GM19193 (cell line): Measurements from ENCODE around the gene C2orf42.

Experiments
- POLR2A ChIP-seq: IDR thresholded peaks from 4 replicates; pipeline ENCODE4 v1.6.1; 2011; ENCODE audit not compliant: insufficient read depth, insufficient read length; ENCODE audit errors: extremely low read depth

Gene C2orf42

DNA sequence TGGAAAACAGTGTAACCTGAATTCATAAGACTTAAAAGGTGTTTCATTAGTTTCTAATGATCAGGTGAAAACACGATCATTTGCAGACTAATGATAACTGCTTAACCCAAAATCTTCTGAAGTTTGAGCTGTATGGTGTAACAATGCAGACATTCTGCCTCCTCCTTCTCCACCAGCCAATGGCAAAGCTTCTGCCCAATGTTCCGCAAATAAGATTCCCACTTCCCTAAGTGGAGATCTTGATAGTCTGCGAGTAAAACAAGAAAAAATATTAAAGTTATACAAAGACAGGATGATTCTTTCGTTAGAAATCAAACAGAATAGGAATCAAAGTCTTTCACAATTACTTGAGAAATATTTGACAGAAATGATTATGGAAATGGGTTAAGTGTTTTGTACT, 8.1 kb downstream of the C2orf42 start:
- TF ChIP-seq POLR2A: no peak

DNA sequence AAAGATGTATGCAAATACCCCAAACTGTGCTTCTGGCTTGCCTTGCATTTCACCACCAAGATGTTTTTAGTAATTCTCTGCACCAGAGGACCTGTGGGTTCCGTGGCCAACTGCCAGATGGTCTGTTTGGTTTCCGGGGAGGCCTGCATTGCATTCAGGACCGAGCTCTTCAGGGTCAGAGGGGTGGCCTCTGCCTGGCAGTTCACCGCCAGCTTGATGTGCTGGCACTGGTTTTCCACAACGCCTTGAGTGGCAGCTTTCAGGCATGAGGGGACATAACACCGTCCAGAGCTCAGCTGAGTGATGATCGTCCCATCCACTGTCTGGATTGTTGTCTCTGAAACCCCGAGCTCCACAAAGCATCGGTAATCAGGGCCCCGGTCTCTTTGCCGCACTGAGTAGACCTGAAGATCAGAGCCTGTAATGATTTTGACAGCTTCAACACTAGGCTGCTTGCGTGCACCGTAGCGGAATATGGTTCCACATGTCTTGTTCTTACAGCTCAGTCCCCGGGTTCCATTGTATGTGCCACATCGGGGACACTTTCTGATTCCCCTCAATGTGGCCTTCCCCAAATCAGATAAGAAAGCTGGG, 9.4 kb downstream of the C2orf42 start:
- peak; percentile 43 for TF ChIP-seq POLR2A

DNA sequence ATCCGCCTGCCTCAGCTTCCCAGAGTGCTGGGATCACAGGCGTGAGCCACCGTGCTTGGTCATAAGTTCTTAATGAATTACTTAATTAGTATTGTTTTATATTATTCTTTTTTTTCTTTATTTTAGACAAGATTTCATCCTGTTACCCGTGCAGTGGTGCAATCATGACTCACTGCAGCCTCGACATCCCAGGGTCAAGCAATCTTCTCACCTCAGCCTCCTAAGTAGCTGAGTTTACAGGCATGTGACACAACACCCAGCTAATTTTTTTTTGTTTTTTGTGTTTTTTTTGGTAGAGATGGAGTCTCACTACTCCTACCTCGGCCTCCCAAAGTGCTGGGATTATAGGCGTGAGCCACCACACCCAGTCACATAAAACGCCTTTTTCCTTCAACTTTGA, 17.3 kb downstream of the C2orf42 start:
- no peak for TF ChIP-seq POLR2A

DNA sequence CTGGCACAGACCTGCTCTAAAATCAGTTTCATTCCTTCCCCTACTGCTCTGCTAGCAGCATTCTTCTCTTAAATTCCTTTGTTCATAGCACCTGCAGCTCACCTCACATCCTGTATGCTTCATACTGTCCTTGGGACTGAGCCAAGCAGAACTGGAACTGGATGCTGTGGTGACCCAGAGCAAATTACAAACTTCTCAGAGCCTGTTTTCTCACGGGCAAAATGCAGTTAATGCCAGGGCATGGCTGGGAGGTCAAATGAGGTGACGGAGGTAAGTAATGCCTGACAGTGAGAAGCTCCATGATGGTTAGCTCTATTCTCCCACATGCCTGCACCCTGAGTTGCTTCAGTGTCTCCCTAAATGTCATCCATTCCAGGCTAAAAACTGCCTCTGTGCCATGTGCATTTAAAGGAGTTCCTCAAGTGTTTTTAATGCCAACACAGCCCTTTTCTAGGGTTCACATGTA, 29.7 kb downstream of the C2orf42 start:
- no peak for TF ChIP-seq POLR2A

DNA sequence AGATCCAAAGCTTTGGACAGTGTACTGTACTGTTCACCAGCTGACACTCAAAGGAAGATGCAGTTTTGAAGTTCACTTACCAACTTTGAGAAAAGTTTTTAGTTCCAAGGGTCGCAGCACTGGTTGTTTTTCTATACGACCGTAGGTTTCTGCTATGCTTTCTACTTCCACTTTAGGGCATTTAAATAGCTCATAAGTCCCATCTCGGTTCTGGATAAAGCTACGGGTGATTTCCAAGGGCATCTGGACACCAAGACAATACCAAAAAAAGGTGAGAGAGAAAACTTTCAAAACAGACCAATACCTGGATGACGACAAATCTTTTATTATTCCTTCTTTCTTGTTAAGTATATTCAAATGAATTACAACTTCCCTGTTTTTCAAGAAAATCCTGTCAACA, 30.3 kb downstream of the C2orf42 start:
- TF ChIP-seq POLR2A: no peak

DNA sequence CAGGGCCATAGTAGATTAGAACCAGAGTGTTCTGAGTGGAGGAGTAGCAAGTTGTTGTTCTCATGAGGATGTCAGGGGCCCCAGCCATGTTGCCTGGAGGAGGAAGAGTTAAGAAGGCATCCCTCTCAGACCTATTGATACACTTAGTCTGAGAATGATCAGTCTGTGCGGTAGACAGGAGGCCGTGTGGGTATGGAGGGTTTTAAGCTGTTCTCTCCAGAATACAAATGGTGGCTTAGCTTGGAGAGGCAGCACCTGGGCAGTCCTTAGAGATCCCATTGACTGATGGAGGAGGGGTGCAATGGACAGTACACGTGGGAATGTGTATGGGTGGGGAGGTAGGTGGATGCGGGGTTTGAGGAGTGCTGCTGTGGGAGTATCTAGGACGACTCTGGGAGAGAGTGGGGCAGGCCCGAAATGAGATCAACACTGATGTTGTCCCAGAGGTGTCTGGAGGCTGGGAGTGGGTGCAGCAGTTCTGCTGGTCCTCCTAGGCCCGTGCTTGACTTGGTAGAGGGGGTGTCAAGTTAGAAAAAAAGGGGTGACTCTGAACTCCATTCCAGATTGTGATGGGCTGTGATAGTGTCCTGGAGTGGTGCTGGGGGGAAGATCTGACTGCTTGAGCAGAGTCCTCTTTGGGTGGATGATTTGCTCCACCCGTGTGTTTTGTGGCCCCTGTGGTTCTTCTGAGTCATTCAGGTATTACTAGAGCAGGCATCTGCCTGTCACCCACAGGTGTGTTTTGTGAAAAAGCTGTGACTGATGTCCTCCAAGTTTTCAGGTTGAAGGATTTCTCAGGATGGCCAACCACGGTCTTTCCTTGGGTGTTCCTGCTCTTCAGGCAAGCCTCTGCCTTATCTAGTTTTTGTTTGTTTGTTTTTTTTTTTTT, 44.7 kb downstream of the C2orf42 start:
- no peak for TF ChIP-seq POLR2A

DNA sequence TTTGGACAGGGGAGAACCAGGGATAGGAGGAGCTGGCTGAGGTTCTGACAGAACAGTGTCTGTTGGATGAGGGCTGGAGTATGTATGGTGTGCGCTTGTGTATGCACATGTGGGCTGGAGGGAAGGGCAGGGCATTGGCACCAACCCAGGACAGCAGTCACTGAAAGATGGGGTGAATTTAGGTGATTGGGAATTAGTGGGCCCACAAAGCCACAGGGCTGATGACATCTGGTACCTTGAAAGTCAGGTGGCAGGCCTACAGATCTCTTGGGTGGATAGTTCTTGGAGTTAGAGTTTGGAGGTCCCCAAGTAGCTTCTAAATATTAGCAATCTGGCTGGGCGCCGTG, 45.7 kb downstream of the C2orf42 start:
- TF ChIP-seq POLR2A: no peak

DNA sequence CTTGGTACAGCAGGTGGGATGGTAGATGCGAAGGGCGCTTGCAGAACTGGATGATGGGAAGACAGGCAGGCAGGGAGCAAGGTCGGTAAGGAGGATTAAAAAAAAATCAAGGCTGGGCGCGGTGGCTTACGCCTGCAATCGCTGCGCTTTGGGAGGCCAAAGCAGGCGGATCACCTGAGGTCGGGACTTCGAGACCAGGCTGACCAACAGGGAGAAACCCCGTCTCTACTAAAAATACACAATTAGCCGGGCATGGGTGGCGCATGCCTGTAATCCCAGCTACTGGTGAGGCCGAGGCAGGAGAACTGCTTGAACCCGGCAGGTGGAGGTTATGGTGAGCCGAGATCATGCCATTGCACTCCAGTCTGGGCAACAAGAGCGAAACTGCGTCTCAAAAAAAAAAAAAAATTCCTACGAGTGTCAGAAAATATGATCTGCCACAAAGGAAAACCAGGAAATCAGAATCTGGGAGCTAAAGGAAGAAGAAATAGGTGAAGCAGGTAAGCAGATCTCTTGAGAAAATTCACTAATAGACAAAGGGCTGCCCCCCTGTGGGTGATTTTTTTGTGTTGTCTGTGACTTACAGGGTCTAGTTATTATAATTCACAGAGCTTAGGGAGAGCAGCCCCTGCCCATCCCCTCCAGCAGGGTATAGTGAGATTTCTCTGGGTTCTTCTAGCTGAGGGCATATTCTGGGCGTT, 46.2 kb downstream of the C2orf42 start:
- no peak for TF ChIP-seq POLR2A

DNA sequence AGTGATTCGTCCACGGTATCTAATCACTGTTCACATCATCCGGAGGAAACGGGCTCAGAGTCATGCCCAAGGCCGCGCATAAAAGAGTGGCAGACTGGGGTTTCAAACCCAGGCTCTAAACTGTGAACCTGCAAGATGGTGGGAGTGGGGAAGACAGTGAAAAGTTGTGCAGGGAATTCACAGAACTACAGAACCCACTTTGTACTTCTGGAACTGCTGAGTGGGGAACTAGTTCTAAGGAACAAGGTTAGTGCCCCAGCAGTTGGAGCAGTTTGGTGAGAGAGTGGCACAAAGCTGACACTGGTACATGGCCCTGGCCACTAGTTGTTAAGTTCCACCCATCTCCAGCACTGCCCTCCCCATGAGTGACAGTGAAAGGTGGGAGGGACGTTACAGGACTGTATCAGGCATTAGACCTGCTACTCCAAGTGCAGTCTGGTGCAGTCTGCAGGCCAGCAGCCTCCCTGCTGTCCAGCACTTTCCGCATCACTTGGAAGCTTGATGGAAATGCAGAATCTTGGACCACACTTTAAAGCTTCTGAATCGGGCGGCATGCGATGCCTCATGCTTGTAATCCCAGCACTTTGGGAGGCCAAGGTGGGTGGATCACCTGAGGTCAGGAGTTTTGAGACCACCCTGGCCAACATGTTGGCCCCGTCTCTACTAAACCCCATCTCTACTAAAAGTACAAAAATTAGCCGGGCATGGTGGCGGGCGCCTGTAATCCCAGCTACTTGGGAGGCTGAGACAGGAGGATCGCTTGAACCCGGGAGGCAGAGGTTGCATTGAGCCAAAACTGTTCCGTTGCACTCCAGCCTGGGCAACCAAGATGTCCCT, 47.3 kb downstream of the C2orf42 start:
- peak; percentile 32 for TF ChIP-seq POLR2A

DNA sequence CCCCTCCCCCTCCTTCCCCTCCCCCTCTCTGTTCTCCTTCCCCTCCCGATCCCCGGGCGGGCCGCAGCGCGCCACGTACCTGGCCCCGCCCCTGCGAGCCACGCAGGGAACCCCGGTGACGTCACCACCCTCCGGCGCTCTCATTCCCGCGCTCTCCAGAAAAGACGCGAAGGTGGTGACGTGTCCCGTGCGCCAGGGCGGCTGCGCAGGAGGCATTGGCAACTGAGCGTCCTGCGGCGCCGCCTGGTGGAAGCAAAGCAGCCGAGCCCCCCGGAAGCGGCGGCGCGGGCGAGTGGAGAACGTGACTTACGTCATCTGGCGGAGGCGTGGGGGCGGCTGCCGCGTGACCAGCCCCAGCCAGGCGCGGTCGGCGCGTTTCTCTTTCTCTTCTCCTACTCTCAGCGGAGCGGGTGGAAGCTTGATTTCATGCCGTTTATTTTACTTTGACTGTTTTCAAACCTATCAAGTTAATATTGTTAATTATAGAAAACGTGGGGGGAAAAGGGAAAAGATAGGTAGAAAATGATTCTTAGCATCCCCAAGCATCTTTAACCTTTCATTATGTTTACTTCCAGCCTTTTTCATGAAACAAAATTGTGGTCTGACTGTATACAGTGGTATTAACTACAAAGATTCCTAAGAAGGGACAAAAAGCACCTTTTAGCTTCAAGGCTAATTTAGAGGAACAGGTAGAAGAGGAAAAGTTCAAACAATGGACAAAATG, 48.1 kb downstream of the C2orf42 start:
- TF ChIP-seq POLR2A: peak; percentile 73

DNA sequence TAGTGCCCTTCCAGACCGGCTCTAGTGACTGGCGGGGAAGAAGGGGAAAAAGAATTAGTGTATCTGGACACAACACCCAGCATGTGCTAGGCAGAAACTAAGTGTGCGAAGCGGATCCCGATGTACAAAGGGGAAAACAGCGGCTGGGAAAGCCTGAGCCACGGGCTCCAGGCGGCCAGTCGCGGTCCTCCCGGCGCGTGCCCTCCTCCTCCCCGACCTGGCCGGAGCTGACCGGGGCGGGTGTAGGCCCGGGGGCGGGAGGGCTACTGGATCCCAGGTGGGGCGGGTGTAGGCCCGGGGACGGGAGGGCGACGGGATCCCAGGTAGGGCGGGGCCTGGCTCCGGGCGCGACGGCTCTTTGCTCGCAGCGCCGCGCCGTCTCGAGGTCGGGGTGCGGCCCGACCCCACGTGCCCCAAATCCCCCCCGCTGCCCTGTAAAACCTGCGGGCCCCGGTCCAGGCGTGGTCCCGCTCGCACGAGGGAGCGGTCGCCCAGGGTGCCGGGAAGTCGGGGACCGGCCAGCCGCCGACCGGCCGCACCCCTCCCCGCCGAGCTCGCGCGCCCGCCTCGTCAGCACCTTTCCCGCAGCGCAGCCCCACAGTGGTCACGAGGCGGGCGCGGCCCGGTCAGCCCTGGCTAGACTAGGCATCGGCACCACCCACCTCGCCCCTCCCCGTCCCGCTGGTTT, 48.8 kb downstream of the C2orf42 start:
- peak; percentile 45 for TF ChIP-seq POLR2A

DNA sequence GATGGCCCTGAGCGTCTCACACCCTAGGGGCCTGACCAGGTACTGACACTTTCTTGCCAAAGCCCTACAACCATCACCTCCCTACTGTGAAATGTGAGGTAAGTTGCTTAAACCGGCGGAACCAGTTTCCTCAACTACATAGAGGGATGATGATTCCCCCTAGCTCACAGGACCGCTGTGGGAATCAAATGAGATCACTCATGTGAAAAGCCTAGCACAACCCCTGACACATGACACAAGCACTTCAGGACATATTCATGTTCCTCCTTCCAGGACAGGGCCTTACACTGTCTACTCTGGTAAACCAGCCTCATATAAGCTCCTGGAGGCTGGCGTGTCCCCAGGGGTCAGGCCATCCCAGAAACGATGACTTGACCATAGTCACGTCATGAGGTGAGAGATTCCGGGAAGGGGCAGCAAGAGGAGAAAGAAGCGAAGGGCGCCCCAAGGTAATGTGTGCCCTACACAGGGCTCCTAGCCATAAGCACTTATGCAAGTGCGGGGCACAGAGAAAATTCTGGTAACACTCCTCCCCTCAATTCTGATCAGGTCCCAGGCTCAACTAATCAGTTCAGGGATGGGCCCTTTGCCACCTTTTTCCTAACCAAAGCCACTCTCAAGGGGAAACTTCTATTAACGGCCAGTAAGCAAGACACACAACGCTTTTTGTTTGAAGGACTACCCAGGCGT, 49.5 kb downstream of the C2orf42 start:
- TF ChIP-seq POLR2A: peak; percentile 66

DNA sequence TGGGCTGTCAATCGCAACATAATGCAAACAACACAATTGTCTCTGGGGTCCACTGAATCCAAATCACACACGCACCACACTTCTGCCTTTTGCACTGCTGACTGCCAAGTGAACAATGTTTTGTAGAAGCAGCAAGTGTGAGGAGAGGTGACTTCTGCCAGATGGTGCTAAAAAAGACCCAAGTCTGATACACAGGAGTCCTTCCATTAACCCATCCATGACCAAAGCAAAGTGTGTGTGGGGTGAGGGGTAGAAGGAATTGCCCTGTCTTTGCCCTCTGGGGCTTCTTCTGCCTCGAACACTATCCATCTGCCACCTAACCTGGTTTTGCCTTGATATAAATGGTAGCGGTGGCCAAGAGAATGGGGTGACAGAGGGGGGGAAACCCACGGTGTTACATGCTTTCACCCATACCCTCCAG, 50.0 kb downstream of the C2orf42 start:
- TF ChIP-seq POLR2A: no peak

DNA sequence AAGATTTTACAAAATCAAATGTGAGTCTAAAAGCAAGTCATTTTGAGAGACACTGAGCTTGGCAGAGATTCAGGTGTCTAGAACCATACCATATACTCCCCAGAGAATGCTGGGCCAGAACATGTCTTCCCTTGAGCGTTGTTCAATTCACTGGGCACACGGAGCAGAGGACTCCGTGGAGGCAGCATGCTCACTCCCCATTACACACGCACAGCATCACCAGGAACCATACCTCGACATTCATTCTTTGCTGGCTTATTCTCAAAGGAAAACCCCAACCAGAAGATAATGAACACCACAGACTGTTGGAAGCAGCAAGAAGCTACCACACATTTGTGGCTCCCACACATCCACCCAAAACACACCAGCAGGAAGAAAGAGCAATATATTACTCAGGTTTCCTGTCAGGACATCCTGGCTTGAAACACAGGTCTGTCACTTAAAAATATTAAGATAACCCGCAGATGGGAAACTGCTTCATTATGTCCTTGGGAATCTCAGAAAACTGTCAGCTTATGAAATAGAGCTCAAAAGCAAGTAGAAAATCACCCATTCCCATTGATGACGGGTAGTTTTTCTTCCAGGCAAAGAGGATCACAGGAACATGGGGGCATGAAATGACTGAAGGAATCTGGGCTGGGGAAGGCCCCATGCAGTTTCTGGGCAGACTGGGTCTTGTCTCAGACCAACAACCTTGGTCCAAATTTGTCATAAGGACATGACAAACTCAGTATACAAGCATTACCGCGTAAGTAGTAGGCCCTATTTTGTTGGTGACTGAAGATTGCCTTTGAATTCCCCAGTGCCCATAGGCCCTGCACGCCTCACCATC, 57.1 kb downstream of the C2orf42 start:
- TF ChIP-seq POLR2A: no peak
